Adrenal gland (tissue), 12 donors: ENCODE measurements around the gene KLK8. TPM values are rescaled to one million over a fixed set of nuclear protein-coding genes. Genes with fewer than 3 reads are reported as not detected.

Experiments used
- DNase-seq, 7 donors: peaks; one replicate each; pipeline ENCODE4 v3.0.0-alpha.2; 2019 to 2020
- H3K27ac ChIP-seq, 5 donors: fragments of 200-600 bp; sonication (generic) in 4 of 5; 1 replicate in 3 of 5; 2 replicates in 2 of 5; pipeline versions ENCODE4 v1.5.1 to v1.8.0; 2016 to 2020; ENCODE audit warnings: mild to moderate bottlenecking in 1 of 5
- H3K27me3 ChIP-seq: fragments of 200-600 bp; 2 replicates; pipeline ENCODE4 v1.8.0; 2021
- H3K36me3 ChIP-seq, 2 donors: fragments of 200-600 bp; replicated peaks in 1 of 2; 1 replicate in 1 of 2; 2 replicates in 1 of 2; pipeline versions ENCODE4 v1.5.1 to v1.8.0; 2018 to 2022
- H3K4me1 ChIP-seq, 2 donors: fragments of 200-600 bp; replicated peaks in 1 of 2; 1 replicate in 1 of 2; 2 replicates in 1 of 2; pipeline versions ENCODE4 v1.5.1 to v1.8.0; 2018 to 2021
- H3K4me3 ChIP-seq, 4 donors: fragments of 200-600 bp; sonication (generic) in 3 of 4; one replicate each; pipeline ENCODE4 v1.5.1; 2016 to 2018
- H3K9me3 ChIP-seq, 3 donors: fragments of 200-600 bp; sonication (generic) in 1 of 3; replicated peaks in 1 of 3; 1 replicate in 2 of 3; 2 replicates in 1 of 3; pipeline versions ENCODE4 v1.5.1 to v1.8.0; 2016 to 2021
- CTCF ChIP-seq, 6 experiments: fragments of 450-650 bp in 4 of 6; fragments of 200-600 bp in 2 of 6; sonication (generic) in 1 of 6; IDR thresholded peaks; 1 replicate in 5 of 6; 2 replicates in 1 of 6; pipeline versions ENCODE4 v1.5.1 to v1.8.0; 2016 to 2021; ENCODE audit warnings: antibody characterized with exemption in 6 of 6, mild to moderate bottlenecking in 2 of 6, moderate library complexity in 1 of 6
- POLR2A ChIP-seq, 2 donors: fragments of 450-650 bp; IDR thresholded peaks; one replicate each; pipeline ENCODE4 v1.6.1; 2017; ENCODE audit warnings: antibody characterized with exemption in 2 of 2, mild to moderate bottlenecking in 2 of 2, moderate library complexity in 1 of 2
- WGBS, 4 donors: extraction: QIAGEN DNeasy Blood & Tissue Kit in 2 of 4; methylation state at CpG; one replicate each; pipeline versions ENCODE4 v1.1.5 to v1.1.7; 2013 to 2017; 5-methylcytosine and 5-hydroxymethylcytosine counted together
- intact Hi-C, 2 donors: fragments of 100-400 bp; cut with DNase I; formaldehyde crosslinking; loops; one replicate each; pipeline versions ENCODE4 v1.14.1 to v1.15.0; 2022 to 2023
- polyA plus RNA-seq, 3 donors: library from polyadenylated mRNA; stranded (reverse); fragments of 200-250 nt in 2 of 3; fragments of 350-450 nt in 1 of 3; fragmentation: Illumina TruSeq in 1 of 3; extraction: RNeasy Lipid Tissue Mini Kit (QIAGEN cat#74804) in 1 of 3; gene quantifications; one replicate each; pipeline ENCODE4 v1.2.3, GENCODE V29; 2013 to 2014
- total RNA-seq, 9 donors: library from RNA; depleted of rRNA in 4 of 9; stranded (reverse); fragments of >200 nt in 4 of 9; fragments of 120-200 nt in 1 of 9; fragmentation: NEBNext Ultra II Directional in 1 of 9; extraction: Animal tissue kit (Norgen Biotek cat#: 25700) in 1 of 9; gene quantifications; one replicate each; pipeline versions ENCODE4 v1.1.0 to v1.2.4, GENCODE V29; 2013 to 2023
- donor health status: healthy with polysubstance abuse.
- donor health status: Bipolar disorder and iron deficiency.
- donor health status: DM: yes; HTN: yes; CAD: no.
- donor health status: DM: no; HTN: no; CAD: no.
- donor health status: DM: no; HTN: no; CAD: no.
- donor health status: DM: yes; HTN: yes; CAD: no.

The KLK8 gene
- total and polyA plus RNA-seq, 12 donors, result 0.34 to 0.80 (median 0.39) TPM; not detected in 9

- H3K4me3 ChIP-seq, result no peak within 1 kb of the TSS
- no peaks in the 10 kb centered on the region for H3K36me3 ChIP-seq
- no peak within 1 kb of the TSS for H3K27ac ChIP-seq
- H3K9me3 ChIP-seq, result no peaks in the 10 kb centered on the region
- no peak for TF ChIP-seq CTCF (IDR thresholded peaks at IDR 0.05)
- TF ChIP-seq POLR2A (IDR thresholded peaks at IDR 0.05), result no peak
- intact Hi-C loops, result no loop called here
- H3K27me3 ChIP-seq, result peaks cover 4% of the 10 kb centered on the region
- H3K4me1 ChIP-seq, result no peaks in the 10 kb centered on the region
- 17 to 28% (median 22%) methylated on average over 5 to 7 of the region's 7 CpGs for WGBS, 4 donors
- no peak for DNase-seq
Observed at GRCh38 chr19:50952910-50953309, 48.5 kb downstream of the KLK8 start, which contains the start of gene KLK5. KLK5 (minus strand) TSS chr19:50953038; CDS start chr19:50952657, 381 bp downstream.

DNA sequence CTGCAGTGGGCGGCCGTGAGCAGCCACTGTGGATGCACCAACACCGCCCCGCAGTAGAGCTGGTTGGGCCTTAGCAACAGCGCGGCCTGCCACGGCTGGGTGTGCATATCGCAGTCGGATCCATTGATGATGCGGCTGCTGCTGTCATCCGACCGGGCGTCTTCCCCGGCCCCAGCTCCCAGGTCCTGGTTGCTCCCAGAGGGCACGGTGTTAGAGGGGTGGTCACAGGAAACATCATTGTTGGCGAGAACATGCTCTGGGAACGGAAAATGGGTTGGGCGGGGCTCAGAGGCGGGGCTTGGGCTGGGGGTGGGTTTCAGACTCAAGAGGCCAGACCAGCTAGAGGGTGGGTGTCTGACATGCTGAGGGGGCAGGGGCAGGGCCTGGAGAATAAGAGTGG, 51.5 kb downstream of the KLK8 start:
- no peak for DNase-seq
- intact Hi-C loops, result no loop called here
- Histone ChIP-seq H3K27ac (no peak overlapping the region), H3K36me3 (no peaks in the 10 kb centered on the region), H3K27me3 (no peaks in the 10 kb centered on the region), H3K4me3 (no peak overlapping the region), H3K9me3 (no peaks in the 10 kb centered on the region), H3K4me1 (no peaks in the 10 kb centered on the region)
- 35 to 59% (median 54%) methylated on average over 3 to 19 of the region's 19 CpGs for WGBS, 4 donors
- TF ChIP-seq CTCF (IDR thresholded peaks at IDR 0.05) (no peak), POLR2A (IDR thresholded peaks at IDR 0.05) (no peak)

DNA sequence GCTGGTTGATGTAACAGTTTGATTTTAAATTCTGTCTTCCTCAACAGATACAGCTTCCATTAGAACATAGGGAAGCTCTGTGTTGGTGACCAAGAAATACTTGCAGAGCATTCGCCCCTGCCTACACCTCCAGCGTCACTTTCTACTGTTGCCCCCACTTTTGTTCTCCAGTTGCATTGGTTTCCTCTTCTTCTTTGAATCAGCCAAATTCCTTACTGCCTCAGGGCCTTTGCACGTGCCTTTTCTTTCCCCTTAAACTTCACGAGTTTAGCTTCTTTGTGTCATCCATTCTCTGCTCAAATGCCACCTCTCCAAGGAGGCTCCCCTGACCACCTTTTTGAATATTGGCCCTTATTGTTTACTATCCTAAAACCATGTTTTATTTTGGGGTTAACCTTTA, 54.3 kb downstream of the KLK8 start:
- 59 to 72% (median 71%) methylated on average over 4 of the region's 4 CpGs for WGBS, 4 donors
- H3K27ac ChIP-seq, result no peak overlapping the region
- no peak overlapping the region for H3K4me3 ChIP-seq
- no peak for DNase-seq
- no peaks in the 10 kb centered on the region for H3K36me3 ChIP-seq
- H3K27me3 ChIP-seq, result no peaks in the 10 kb centered on the region
- intact Hi-C loops, result no loop called here
- no peaks in the 10 kb centered on the region for H3K4me1 ChIP-seq
- TF ChIP-seq POLR2A (IDR thresholded peaks at IDR 0.05) (no peak), CTCF (IDR thresholded peaks at IDR 0.05) (no peak)
- H3K9me3 ChIP-seq, result no peaks in the 10 kb centered on the region

Other genes starting within 250 kb of the KLK8 start
- gene GPR32, start 231.1 kb downstream of the KLK8 start, total RNA-seq, result 10 to 100 TPM in 1 of 9 donors, not detected in 8; 16.0 TPM
- not detected for gene GPR32, start 231.1 kb downstream of the KLK8 start, polyA plus RNA-seq
- not detected for gene ACP4, start 211.2 kb downstream of the KLK8 start, total RNA-seq
- gene ACP4, start 211.2 kb downstream of the KLK8 start, polyA plus RNA-seq, result not detected
- gene KLK1, start 177.8 kb downstream of the KLK8 start, total RNA-seq, result 1 to 10 TPM in 6 of 9 donors, not detected in 3; 1.4 to 8.6 (median 2.4) TPM
- 10 to 100 TPM in 2 of 3 donors, 1 to 10 TPM in 1; 1.1 to 26.5 (median 11.2) TPM for gene KLK1, start 177.8 kb downstream of the KLK8 start, polyA plus RNA-seq
- gene KLK15, start 168.0 kb downstream of the KLK8 start, total RNA-seq, result 1 to 10 TPM in 4 of 9 donors, under 1 TPM in 3, not detected in 2; 0.28 to 5.1 (median 1.0) TPM
- gene KLK15, start 168.0 kb downstream of the KLK8 start, polyA plus RNA-seq, result 1 to 10 TPM in 1 of 3 donors, under 1 TPM in 2; 0.15 to 1.7 (median 0.34) TPM
- gene KLK3, start 146.7 kb downstream of the KLK8 start, total RNA-seq, result 1 to 10 TPM in 2 of 9 donors, under 1 TPM in 3, not detected in 4; 0.11 to 4.8 (median 0.98) TPM
- 10 to 100 TPM in 1 of 3 donors, 1 to 10 TPM in 1, under 1 TPM in 1; 0.35 to 26.0 (median 1.3) TPM for gene KLK3, start 146.7 kb downstream of the KLK8 start, polyA plus RNA-seq
- gene KLK2, start 128.2 kb downstream of the KLK8 start, total RNA-seq, result under 1 TPM in 1 of 9 donors, not detected in 8; 0.61 TPM
- gene KLK2, start 128.2 kb downstream of the KLK8 start, polyA plus RNA-seq, result under 1 TPM in 1 of 3 donors, not detected in 2; 0.20 TPM
- gene KLK4, start 90.2 kb downstream of the KLK8 start, total RNA-seq, result 10 to 100 TPM in 1 of 9 donors, 1 to 10 TPM in 3, under 1 TPM in 1, not detected in 4; 0.28 to 10.2 (median 2.2) TPM
- 10 to 100 TPM in 2 of 3 donors, under 1 TPM in 1; 0.42 to 16.8 (median 10.9) TPM for gene KLK4, start 90.2 kb downstream of the KLK8 start, polyA plus RNA-seq
- gene KLK5, start 48.6 kb downstream of the KLK8 start, total RNA-seq, result not detected
- gene KLK5, start 48.6 kb downstream of the KLK8 start, polyA plus RNA-seq, result not detected
- not detected for gene KLK6, start 32.0 kb downstream of the KLK8 start, total RNA-seq
- not detected for gene KLK6, start 32.0 kb downstream of the KLK8 start, polyA plus RNA-seq
- under 1 TPM in 1 of 9 donors, not detected in 8; 0.06 TPM for gene KLK7, start 17.7 kb downstream of the KLK8 start, total RNA-seq
- gene KLK7, start 17.7 kb downstream of the KLK8 start, polyA plus RNA-seq, result under 1 TPM in 1 of 3 donors, not detected in 2; 0.03 TPM
- 1 to 10 TPM in 1 of 9 donors, under 1 TPM in 3, not detected in 5; 0.23 to 1.4 (median 0.36) TPM for gene KLK10, start 18.1 kb upstream of the KLK8 start, total RNA-seq
- under 1 TPM in 2 of 3 donors, not detected in 1; 0.34 to 0.56 TPM for gene KLK10, start 18.1 kb upstream of the KLK8 start, polyA plus RNA-seq
- gene KLK11, start 25.0 kb upstream of the KLK8 start, total RNA-seq, result not detected
- under 1 TPM in 2 of 3 donors, not detected in 1; 0.07 to 0.32 TPM for gene KLK11, start 25.0 kb upstream of the KLK8 start, polyA plus RNA-seq
- gene KLK12, start 33.4 kb upstream of the KLK8 start, total RNA-seq, result not detected
- gene KLK12, start 33.4 kb upstream of the KLK8 start, polyA plus RNA-seq, result under 1 TPM in 1 of 3 donors, not detected in 2; 0.17 TPM
- gene KLK13, start 63.5 kb upstream of the KLK8 start, total RNA-seq, result under 1 TPM in 1 of 9 donors, not detected in 8; 0.11 TPM
- gene KLK13, start 63.5 kb upstream of the KLK8 start, polyA plus RNA-seq, result under 1 TPM in 1 of 3 donors, not detected in 2; 0.47 TPM
- under 1 TPM in 2 of 9 donors, not detected in 7; 0.25 to 0.65 TPM for gene KLK14, start 81.3 kb upstream of the KLK8 start, total RNA-seq
- gene KLK14, start 81.3 kb upstream of the KLK8 start, polyA plus RNA-seq, result under 1 TPM in 2 of 3 donors, not detected in 1; 0.48 to 0.81 TPM
- gene CTU1, start 106.8 kb upstream of the KLK8 start, total RNA-seq, result 10 to 100 TPM in 4 of 9 donors, 1 to 10 TPM in 5; 5.0 to 23.9 (median 9.8) TPM
- 1 to 10 TPM; 1.1 to 7.3 (median 5.8) TPM for gene CTU1, start 106.8 kb upstream of the KLK8 start, polyA plus RNA-seq
- gene SIGLEC9, start 123.3 kb upstream of the KLK8 start, total RNA-seq, result 10 to 100 TPM in 6 of 9 donors, 1 to 10 TPM in 3; 1.5 to 29.7 (median 16.8) TPM
- 1 to 10 TPM; 3.6 to 7.6 (median 4.6) TPM for gene SIGLEC9, start 123.3 kb upstream of the KLK8 start, polyA plus RNA-seq
- gene SIGLEC7, start 140.7 kb upstream of the KLK8 start, total RNA-seq, result 10 to 100 TPM in 5 of 9 donors, 1 to 10 TPM in 3, under 1 TPM in 1; 1.00 to 13.1 (median 10.1) TPM
- gene SIGLEC7, start 140.7 kb upstream of the KLK8 start, polyA plus RNA-seq, result 1 to 10 TPM; 2.3 to 8.6 (median 3.8) TPM
- gene CD33, start 223.5 kb upstream of the KLK8 start, total RNA-seq, result 10 to 100 TPM in 5 of 9 donors, 1 to 10 TPM in 4; 2.2 to 21.8 (median 12.9) TPM
- gene CD33, start 223.5 kb upstream of the KLK8 start, polyA plus RNA-seq, result 10 to 100 TPM in 1 of 3 donors, 1 to 10 TPM in 2; 2.7 to 14.4 (median 4.9) TPM
- 1 to 10 TPM in 1 of 9 donors, not detected in 8; 1.0 TPM for gene SIGLECL1, start 249.5 kb upstream of the KLK8 start, total RNA-seq
- gene SIGLECL1, start 249.5 kb upstream of the KLK8 start, polyA plus RNA-seq, result not detected